SK-N-SH (cell line): Measurements from ENCODE around the gene DCX. TPM values are rescaled to one million over a fixed set of nuclear protein-coding genes. Genes with fewer than 3 reads are reported as not detected.

ENCODE experiments used
- CTCF ChIA-PET: fragments of 300-600, 350-600 bp; formaldehyde crosslinking; extraction: SDS; loops from one replicate; lab custom pipeline; 2021; lab: Yijun Ruan, JAX
- POLR2A ChIA-PET: fragments of 350-600 bp; sonication (Branson Sonifier 250); formaldehyde crosslinking; extraction: SDS; loops from one replicate; lab custom pipeline; 2020; ENCODE audit warnings: antibody characterized with exemption, inconsistent platforms; lab: Yijun Ruan, JAX
- DNase-seq: peaks from one replicate; pipeline ENCODE4 v3.0.0; 2012
- H2AFZ ChIP-seq: fragments of 200-600 bp; sonication (generic); 2 replicates; pipeline ENCODE4 v1.8.1; 2016; ENCODE audit warnings: antibody characterized with exemption, mild to moderate bottlenecking, low read depth
- H3F3A ChIP-seq: fragments of 200-600 bp; sonication (generic); replicated peaks from 2 replicates; pipeline ENCODE3; 2016; ENCODE audit warnings: antibody characterized with exemption, mild to moderate bottlenecking; ENCODE audit not compliant: insufficient read depth
- H3K27ac ChIP-seq, 2 experiments: fragments of 200-500 bp in 1 of 2; fragments of 200-600 bp in 1 of 2; sonication (Bioruptor generic) in 1 of 2; sonication (generic), shearing (Covaris generic) in 1 of 2; 2 replicates each; pipeline versions ENCODE4 v1.5.1 to v1.6.1; 2014 to 2016; ENCODE audit warnings: low read depth in 2 of 2, inconsistent platforms in 1 of 2, low read length in 1 of 2, mild to moderate bottlenecking in 1 of 2, mixed read lengths in 1 of 2
- H3K27me3 ChIP-seq: fragments of 200-600 bp; sonication (generic), shearing (Covaris generic); 2 replicates; pipeline ENCODE4 v1.6.1; 2016; ENCODE audit warnings: mixed run types; ENCODE audit not compliant: insufficient read depth
- H3K36me3 ChIP-seq, 2 experiments: fragments of 200-500 bp in 1 of 2; fragments of 200-600 bp in 1 of 2; sonication (Bioruptor generic) in 1 of 2; sonication (generic) in 1 of 2; replicated peaks in 1 of 2; 2 replicates each; pipeline versions ENCODE3 to v1.5.1; 2014 to 2016; ENCODE audit warnings: low read length in 1 of 2, mild to moderate bottlenecking in 1 of 2; ENCODE audit not compliant: insufficient read depth in 2 of 2, control insufficient read depth in 1 of 2
- H3K4me1 ChIP-seq, 2 experiments: fragments of 200-500 bp in 1 of 2; fragments of 200-600 bp in 1 of 2; sonication (Bioruptor generic) in 1 of 2; sonication (generic), shearing (Covaris generic) in 1 of 2; 2 replicates each; pipeline versions ENCODE4 v1.5.1 to v1.6.1; 2014 to 2016; ENCODE audit warnings: low read depth in 1 of 2, low read length in 1 of 2, mixed run types in 1 of 2; ENCODE audit not compliant: insufficient read depth in 2 of 2, control insufficient read depth in 1 of 2
- H3K4me2 ChIP-seq: fragments of 200-600 bp; sonication (generic), shearing (Covaris generic); 2 replicates; pipeline ENCODE4 v1.6.1; 2017; ENCODE audit warnings: mixed run types
- H3K4me3 ChIP-seq, 2 experiments: fragments of 200-500 bp in 1 of 2; fragments of 200-600 bp in 1 of 2; sonication (Bioruptor generic) in 1 of 2; sonication (generic), shearing (Covaris generic) in 1 of 2; 2 replicates each; pipeline versions ENCODE4 v1.5.1 to v1.8.1; 2014 to 2016; ENCODE audit warnings: low read depth in 2 of 2, inconsistent platforms in 1 of 2, low read length in 1 of 2, mild to moderate bottlenecking in 1 of 2, mixed read lengths in 1 of 2, moderate library complexity in 1 of 2
- H3K79me2 ChIP-seq: fragments of 200-600 bp; sonication (generic); 2 replicates; pipeline ENCODE4 v1.8.1; 2017; ENCODE audit warnings: mild to moderate bottlenecking; ENCODE audit not compliant: insufficient read depth
- H3K9ac ChIP-seq: fragments of 200-600 bp; sonication (generic); 2 replicates; pipeline ENCODE4 v1.6.1; 2017; ENCODE audit warnings: mixed run types
- H3K9me2 ChIP-seq: fragments of 200-600 bp; sonication (generic); 2 replicates; pipeline ENCODE4 v1.6.1; 2017; ENCODE audit warnings: mixed run types
- H3K9me3 ChIP-seq: fragments of 200-600 bp; sonication (generic); 2 replicates; pipeline ENCODE4 v1.6.1; 2017; ENCODE audit warnings: mixed run types, mild to moderate bottlenecking, moderate library complexity
- H4K20me1 ChIP-seq: fragments of 200-600 bp; sonication (generic); 2 replicates; pipeline ENCODE4 v1.6.1; 2017; ENCODE audit warnings: mild to moderate bottlenecking, mixed run types; ENCODE audit not compliant: insufficient read depth
- CTCF ChIP-seq: fragments of 200-600 bp; sonication (generic); IDR thresholded peaks from 2 replicates; pipeline ENCODE4 v1.6.1; 2017; ENCODE audit warnings: antibody characterized with exemption, mild to moderate bottlenecking, moderate library complexity
- EZH2phosphoT487 ChIP-seq: fragments of 200-600 bp; sonication (generic); IDR thresholded peaks from 2 replicates; pipeline ENCODE4 v1.6.1; 2017; ENCODE audit warnings: low read depth, mixed run types, mild to moderate bottlenecking, antibody characterized with exemption, moderate library complexity, borderline replicate concordance
- FOSL2 ChIP-seq: IDR thresholded peaks from 2 replicates; pipeline ENCODE4 v1.4.0; 2012; ENCODE audit warnings: low read depth, mild to moderate bottlenecking, moderate library complexity, borderline replicate concordance
- FOXM1 ChIP-seq: IDR thresholded peaks from 2 replicates; pipeline ENCODE4 v1.4.0; 2012; ENCODE audit warnings: low read depth, mild to moderate bottlenecking
- GABPA ChIP-seq: IDR thresholded peaks from 2 replicates; pipeline ENCODE4 v1.4.0; 2012; ENCODE audit warnings: low read depth, mild to moderate bottlenecking
- MXI1 ChIP-seq: IDR thresholded peaks from 2 replicates; pipeline ENCODE4 v1.6.1; 2012; ENCODE audit warnings: mild to moderate bottlenecking, low read depth, low read length, improper control_type of control experiment
- NFIC ChIP-seq: IDR thresholded peaks from 2 replicates; pipeline ENCODE4 v1.4.0; 2012; ENCODE audit warnings: borderline replicate concordance
- RCOR1 ChIP-seq: fragments of 150-350 bp; IDR thresholded peaks from 2 replicates; pipeline ENCODE4 v1.6.1; 2017; ENCODE audit warnings: antibody characterized with exemption, low read length
- TCF12 ChIP-seq: IDR thresholded peaks from 2 replicates; pipeline ENCODE4 v1.4.0; 2012
- TEAD4 ChIP-seq: IDR thresholded peaks from 2 replicates; pipeline ENCODE4 v1.4.0; 2012; ENCODE audit warnings: mild to moderate bottlenecking, borderline replicate concordance; ENCODE audit not compliant: insufficient read depth
- ZBTB33 ChIP-seq: IDR thresholded peaks from 2 replicates; pipeline ENCODE4 v1.4.0; 2012; ENCODE audit warnings: low read depth, borderline replicate concordance
- WGBS: methylation state at CpG from one replicate; pipeline ENCODE4 v1.1.6; 2017; ENCODE audit warnings: low lambda C conversion rate; 5-methylcytosine and 5-hydroxymethylcytosine counted together
- polyA plus RNA-seq, 3 experiments: library from polyadenylated mRNA; depleted of rRNA; stranded (reverse); fragments of >200 nt; gene quantifications; 2 replicates each; pipeline ENCODE4 v1.2.3, GENCODE V29; 2012
- TF ChIP-seq, protein P1 (sequence below): IDR thresholded peaks from 2 replicates; pipeline ENCODE4 v1.6.1; 2012; ENCODE audit warnings: mild to moderate bottlenecking, low read depth, low read length, moderate library complexity

Gene DCX
- polyA plus RNA-seq, 1 of the 3 experiments (the other 2 are of a cell fraction): 0.26 TPM

GRCh38 chrX:111382277-111382676 is 29.7 kb downstream of the DCX start:
- CTCF ChIA-PET: no interaction called here
- Histone ChIP-seq H3F3A (no peaks in the 10 kb centered on the region), H3K79me2 (no peaks in the 10 kb centered on the region), H3K27me3 (no peaks in the 10 kb centered on the region), H3K36me3 (no peaks in the 10 kb centered on the region), H4K20me1 (no peaks in the 10 kb centered on the region), H3K9me2 (no peaks in the 10 kb centered on the region), H3K27ac (no peak overlapping the region), H3K9me3 (no peaks in the 10 kb centered on the region), H3K4me3 (no peak overlapping the region), H3K9ac (no peak overlapping the region), H3K4me1 (peaks cover 0 to 5% of the 10 kb centered on the region in 2 experiments; a peak in 1 of 4 replicates), H3K4me2 (no peak overlapping the region), H2AFZ (no peak overlapping the region)
- TF ChIP-seq TCF12: no peak
- POLR2A ChIA-PET: no interaction called here
- no peak for DNase-seq

DNA sequence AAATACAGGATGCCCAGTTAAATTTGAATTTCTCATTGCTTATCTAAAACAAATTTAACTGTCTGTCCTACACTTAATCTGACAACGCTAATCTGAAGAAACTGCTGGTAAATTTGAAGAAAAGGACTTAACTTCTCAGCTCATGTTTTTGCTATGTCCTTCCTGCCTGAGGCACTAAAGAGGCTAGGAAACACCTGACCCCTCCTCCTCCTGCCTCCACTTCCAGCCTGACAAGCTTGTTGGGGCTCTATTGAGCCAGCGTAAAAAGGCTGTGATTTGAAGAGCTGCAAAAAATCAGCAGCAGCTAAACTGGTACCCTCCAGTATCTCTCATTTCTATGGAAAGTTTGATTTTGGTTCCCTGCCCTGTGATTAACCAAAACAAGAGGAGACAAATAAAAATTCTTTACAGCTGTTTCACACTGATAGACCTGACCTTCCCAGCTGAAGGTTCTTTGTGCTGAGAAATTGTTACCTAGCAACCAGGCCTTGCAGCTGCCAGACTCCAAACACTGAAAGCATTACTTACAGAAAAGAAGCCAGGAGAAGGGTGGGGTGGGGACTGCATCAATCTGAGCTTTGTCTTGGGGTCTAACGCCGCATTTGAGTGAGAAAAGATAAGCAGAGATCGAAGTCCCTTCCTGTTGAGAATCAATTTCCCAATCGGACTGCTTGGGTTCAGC is 35.0 kb downstream of the DCX start:
- TF ChIP-seq CTCF: no peak
- TF ChIP-seq NFIC: no peak
- no peak for TF ChIP-seq RCOR1
- TF ChIP-seq TCF12: no peak
- no peak for TF ChIP-seq FOSL2
- TF ChIP-seq MXI1: no peak
- H3K27me3 ChIP-seq: no peaks in the 10 kb centered on the region
- H3K27ac ChIP-seq: no peak overlapping the region
- H3K9ac ChIP-seq: no peak overlapping the region
- 12% methylated on average over 6 of the region's 6 CpGs for WGBS
- DNase-seq: no peak
- POLR2A ChIA-PET: no interaction called here
- peaks cover 0 to 6% of the 10 kb centered on the region in 2 experiments; a peak in 1 of 4 replicates for H3K4me1 ChIP-seq
- H3K4me3 ChIP-seq: no peak overlapping the region
- no peaks in the 10 kb centered on the region for H4K20me1 ChIP-seq
- no peaks in the 10 kb centered on the region for H3K79me2 ChIP-seq
- no peaks in the 10 kb centered on the region for H3K9me3 ChIP-seq
- CTCF ChIA-PET: interaction anchor here (1.0 to 1.6 kb wide), 2 partner anchors 12 to 16 kb away, joined by 3 to 5 read pairs; no protein-coding TSS in a partner anchor
- H3F3A ChIP-seq: no peaks in the 10 kb centered on the region
- no peaks in the 10 kb centered on the region for H3K9me2 ChIP-seq
- H3K36me3 ChIP-seq: no peaks in the 10 kb centered on the region
- H3K4me2 ChIP-seq: no peak overlapping the region
- no peak overlapping the region for H2AFZ ChIP-seq

DNA sequence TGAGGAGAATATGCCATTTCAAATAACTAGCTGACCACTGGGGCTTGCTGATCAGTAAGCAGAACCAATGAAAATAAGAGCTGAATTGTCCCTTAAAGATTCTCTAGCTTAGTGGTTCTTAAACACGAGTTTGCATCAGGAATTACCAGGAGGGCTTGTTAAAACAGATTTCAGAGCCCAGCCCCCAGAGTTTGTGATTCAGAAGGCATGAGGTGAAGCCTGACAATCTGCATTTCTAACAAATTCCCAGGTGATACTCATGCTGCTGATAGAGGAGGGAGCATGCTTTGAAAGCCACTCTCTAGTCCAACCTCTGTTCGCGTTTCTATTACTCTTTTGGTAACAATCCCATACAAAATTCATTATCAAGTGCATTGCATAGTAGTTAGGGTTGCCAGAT is 35.5 kb downstream of the DCX start:
- Histone ChIP-seq H3K4me2 (no peak overlapping the region), H3K9me3 (no peaks in the 10 kb centered on the region), H3K4me1 (peaks cover 0 to 6% of the 10 kb centered on the region in 2 experiments; a peak in 2 of 4 replicates), H3K79me2 (no peaks in the 10 kb centered on the region), H4K20me1 (no peaks in the 10 kb centered on the region), H3K36me3 (no peaks in the 10 kb centered on the region), H3K9ac (no peak overlapping the region), H3K9me2 (no peaks in the 10 kb centered on the region), H3K4me3 (no peak overlapping the region), H3F3A (no peaks in the 10 kb centered on the region), H3K27ac (no peak overlapping the region), H2AFZ (no peak overlapping the region), H3K27me3 (no peaks in the 10 kb centered on the region)
- CTCF ChIA-PET: interaction anchor here (1.0 to 1.6 kb wide), 2 partner anchors 12 to 16 kb away, joined by 3 to 5 read pairs; no protein-coding TSS in a partner anchor
- POLR2A ChIA-PET: no interaction called here
- 11% methylated on average over 3 of the region's 3 CpGs for WGBS
- DNase-seq: no peak
- no peak for TF ChIP-seq GABPA
- TF ChIP-seq, protein P1, sequence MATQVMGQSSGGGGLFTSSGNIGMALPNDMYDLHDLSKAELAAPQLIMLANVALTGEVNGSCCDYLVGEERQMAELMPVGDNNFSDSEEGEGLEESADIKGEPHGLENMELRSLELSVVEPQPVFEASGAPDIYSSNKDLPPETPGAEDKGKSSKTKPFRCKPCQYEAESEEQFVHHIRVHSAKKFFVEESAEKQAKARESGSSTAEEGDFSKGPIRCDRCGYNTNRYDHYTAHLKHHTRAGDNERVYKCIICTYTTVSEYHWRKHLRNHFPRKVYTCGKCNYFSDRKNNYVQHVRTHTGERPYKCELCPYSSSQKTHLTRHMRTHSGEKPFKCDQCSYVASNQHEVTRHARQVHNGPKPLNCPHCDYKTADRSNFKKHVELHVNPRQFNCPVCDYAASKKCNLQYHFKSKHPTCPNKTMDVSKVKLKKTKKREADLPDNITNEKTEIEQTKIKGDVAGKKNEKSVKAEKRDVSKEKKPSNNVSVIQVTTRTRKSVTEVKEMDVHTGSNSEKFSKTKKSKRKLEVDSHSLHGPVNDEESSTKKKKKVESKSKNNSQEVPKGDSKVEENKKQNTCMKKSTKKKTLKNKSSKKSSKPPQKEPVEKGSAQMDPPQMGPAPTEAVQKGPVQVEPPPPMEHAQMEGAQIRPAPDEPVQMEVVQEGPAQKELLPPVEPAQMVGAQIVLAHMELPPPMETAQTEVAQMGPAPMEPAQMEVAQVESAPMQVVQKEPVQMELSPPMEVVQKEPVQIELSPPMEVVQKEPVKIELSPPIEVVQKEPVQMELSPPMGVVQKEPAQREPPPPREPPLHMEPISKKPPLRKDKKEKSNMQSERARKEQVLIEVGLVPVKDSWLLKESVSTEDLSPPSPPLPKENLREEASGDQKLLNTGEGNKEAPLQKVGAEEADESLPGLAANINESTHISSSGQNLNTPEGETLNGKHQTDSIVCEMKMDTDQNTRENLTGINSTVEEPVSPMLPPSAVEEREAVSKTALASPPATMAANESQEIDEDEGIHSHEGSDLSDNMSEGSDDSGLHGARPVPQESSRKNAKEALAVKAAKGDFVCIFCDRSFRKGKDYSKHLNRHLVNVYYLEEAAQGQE: no peak
- no peak for TF ChIP-seq FOXM1
- TF ChIP-seq TEAD4: no peak
- TF ChIP-seq ZBTB33: no peak
- no peak for TF ChIP-seq NFIC
- no peak for TF ChIP-seq EZH2phosphoT487
